GM12878 (cell line): Measurements from ENCODE around the gene KLHL5. TPM values are rescaled to one million over a fixed set of nuclear protein-coding genes. Genes with fewer than 3 reads are reported as not detected.

Source experiments
- ATAC-seq: fragments of 200-7000 bp; cut with Tn5 transposase; 3 replicates; pipeline ENCODE4 v1.9.1; 2020; ENCODE audit warnings: mild to moderate bottlenecking, moderate library complexity
- BruUV-seq: library from RNA; stranded (reverse); fragments of 400-500 nt; replicated peaks from 2 replicates; lab custom pipeline; 2021; lab: Mats Ljungman, UMichigan
- CTCF ChIA-PET: fragments of 300-600 bp; sonication (Branson Sonifier 250); formaldehyde crosslinking; extraction: SDS; loops from one replicate; lab custom pipeline; 2021; ENCODE audit warnings: inconsistent platforms; lab: Yijun Ruan, JAX
- POLR2A ChIA-PET: fragments of 350-600 bp; formaldehyde crosslinking; extraction: SDS; loops from one replicate; lab custom pipeline; 2021; ENCODE audit warnings: inconsistent platforms; lab: Charles Lee
- RAD21 ChIA-PET: fragments of 300-600 bp; sonication (Branson Sonifier 250); formaldehyde crosslinking; loops from one replicate; lab custom pipeline; 2023; ENCODE audit warnings: antibody characterized with exemption; ENCODE audit not compliant: unreplicated experiment; lab: Charles Lee
- SMC1A ChIA-PET: fragments of 300-600 bp; sonication (Branson Sonifier 250); formaldehyde crosslinking; loops from one replicate; lab custom pipeline; 2023; ENCODE audit not compliant: unreplicated experiment, uncharacterized antibody; lab: Charles Lee
- DNase-seq: peaks from one replicate; pipeline ENCODE4 v3.0.0-alpha.2; 2011; ENCODE audit warnings: low read depth, low spot score
- FAIRE-seq: peaks from 3 replicates; lab custom pipeline; 2011; peaks lifted over from hg19 to GRCh38; lab: Jason Lieb, UNC
- H2AFZ ChIP-seq: 2 replicates; pipeline ENCODE4 v1.6.0; 2011; ENCODE audit warnings: low read depth, low read length, control low read depth; ENCODE audit not compliant: control insufficient read depth
- H3K27ac ChIP-seq: 2 replicates; pipeline ENCODE4 v1.5.1; 2011; ENCODE audit warnings: control low read depth; ENCODE audit not compliant: control insufficient read depth, insufficient read depth
- H3K27me3 ChIP-seq, 2 experiments: replicated peaks in 1 of 2; 2 replicates each; pipeline versions ENCODE4 v1.6.0 to v1.6.1; 2011; ENCODE audit warnings: low read length in 1 of 2; ENCODE audit not compliant: control insufficient read depth in 2 of 2, insufficient read depth in 2 of 2
- H3K36me3 ChIP-seq, 2 experiments: 2 replicates each; pipeline ENCODE4 v1.5.1; 2011; ENCODE audit warnings: low read length in 1 of 2; ENCODE audit not compliant: control insufficient read depth in 2 of 2, insufficient read depth in 2 of 2
- H3K4me1 ChIP-seq: 2 replicates; pipeline ENCODE4 v1.6.1; 2011; ENCODE audit warnings: mild to moderate bottlenecking, low read length, moderate library complexity, mixed read lengths; ENCODE audit not compliant: control insufficient read depth, insufficient read depth
- H3K4me2 ChIP-seq: 2 replicates; pipeline ENCODE4 v1.6.0; 2011; ENCODE audit warnings: control low read depth; ENCODE audit not compliant: control insufficient read depth, insufficient read depth
- H3K4me3 ChIP-seq: fragments of 200-600 bp; sonication (generic); 2 replicates; pipeline ENCODE4 v1.5.1; 2016
- H3K79me2 ChIP-seq: 2 replicates; pipeline ENCODE4 v1.6.0; 2011; ENCODE audit warnings: low read length; ENCODE audit not compliant: control insufficient read depth, insufficient read depth
- H3K9ac ChIP-seq: 2 replicates; pipeline ENCODE4 v1.8.0; 2011; ENCODE audit warnings: low read length, control low read depth, mixed read lengths; ENCODE audit not compliant: control insufficient read depth, insufficient read depth
- H3K9me3 ChIP-seq: replicated peaks from 3 replicates; pipeline ENCODE4 v1.5.1; 2011; ENCODE audit warnings: mild to moderate bottlenecking, low read length; ENCODE audit not compliant: control insufficient read depth, insufficient read depth
- H4K20me1 ChIP-seq: 2 replicates; pipeline ENCODE4 v1.6.0; 2011; ENCODE audit not compliant: control insufficient read depth, insufficient read depth
- CBFB ChIP-seq: IDR thresholded peaks from 2 replicates; pipeline ENCODE4 v1.6.1; 2016; ENCODE audit warnings: antibody characterized with exemption, low read depth
- CHD1 ChIP-seq: IDR thresholded peaks from 2 replicates; pipeline ENCODE4 v1.6.1; 2012; ENCODE audit warnings: low read depth, low read length, improper control_type of control experiment
- E4F1 ChIP-seq: fragments of 450-650 bp; IDR thresholded peaks from 2 replicates; pipeline ENCODE4 v1.6.1; 2018; ENCODE audit warnings: borderline replicate concordance, mild to moderate bottlenecking; ENCODE audit not compliant: partially characterized antibody
- FOXM1 ChIP-seq: IDR thresholded peaks from 2 replicates; pipeline ENCODE4 v1.6.1; 2012; ENCODE audit warnings: low read depth, mild to moderate bottlenecking, inconsistent platforms, low read length, moderate library complexity
- KDM1A ChIP-seq: fragments of 200-600 bp; sonication (generic); IDR thresholded peaks from 2 replicates; pipeline ENCODE4 v1.6.1; 2016; ENCODE audit warnings: borderline replicate concordance
- MAX ChIP-seq: IDR thresholded peaks from 2 replicates; pipeline ENCODE4 v1.6.1; 2012; ENCODE audit warnings: low read depth, low read length, improper control_type of control experiment
- MEF2A ChIP-seq: IDR thresholded peaks from 2 replicates; pipeline ENCODE4 v1.6.1; 2011; ENCODE audit warnings: low read depth, mild to moderate bottlenecking, low read length, moderate library complexity; ENCODE audit not compliant: insufficient read depth
- MXI1 ChIP-seq: fragments of 150-350 bp; IDR thresholded peaks from 2 replicates; pipeline ENCODE4 v1.6.1; 2011; ENCODE audit warnings: low read depth, mild to moderate bottlenecking, inconsistent platforms, low read length, improper control_type of control experiment
- POU2F2 ChIP-seq: IDR thresholded peaks from 3 replicates; pipeline ENCODE4 v1.6.1; 2011; ENCODE audit warnings: low read depth, mild to moderate bottlenecking, low read length, borderline replicate concordance
- SPI1 ChIP-seq: IDR thresholded peaks from 2 replicates; pipeline ENCODE4 v1.6.1; 2011; ENCODE audit warnings: low read depth, mild to moderate bottlenecking, low read length, moderate library complexity, borderline replicate concordance; ENCODE audit not compliant: insufficient read depth
- ZBTB33 ChIP-seq: fragments of 450-650 bp; IDR thresholded peaks from 2 replicates; pipeline ENCODE4 v1.6.1; 2017; ENCODE audit warnings: mild to moderate bottlenecking
- WGBS: methylation state at CpG from one replicate; pipeline ENCODE4 v1.1.6; 2016; ENCODE audit warnings: low lambda C conversion rate; ENCODE audit not compliant: insufficient replicate concordance, insufficient coverage; ENCODE audit errors: missing lambda C conversion rate; 5-methylcytosine and 5-hydroxymethylcytosine counted together
- in situ Hi-C: fragments of 300-500 bp; cut with MboI; formaldehyde crosslinking; loops from 9 replicates; pipeline ENCODE4 v1.14.3; 2018; ENCODE audit warnings: mixed read lengths
- intact Hi-C: fragments of 100-400 bp; cut with micrococcal nuclease; formaldehyde crosslinking; loops from one replicate; pipeline ENCODE4 v1.14.2; 2022; ENCODE audit not compliant: unreplicated experiment
- polyA plus RNA-seq, 11 experiments: library from polyadenylated mRNA; depleted of rRNA in 4 of 11; unstranded in 6 of 11; stranded (reverse) in 5 of 11; fragments of >200 nt; fragmentation: Nextera tagmentation in 4 of 11; fragmentation: Illumina TruSeq in 1 of 11; extraction: Ambion mirVana in 4 of 11; extraction: Trizol in 1 of 11; gene quantifications; 1 replicate in 1 of 11; 2 replicates in 10 of 11; pipeline versions ENCODE4 v1.2.1 to v1.2.3, GENCODE V29; 2011 to 2016; ENCODE audit warnings: inconsistent platforms in 2 of 11, missing spikeins in 2 of 11, low read depth in 1 of 11
- total RNA-seq, 4 experiments: library from RNA; depleted of rRNA in 3 of 4; stranded (reverse); fragments of >200 nt in 3 of 4; fragmentation: Illumina TruSeq in 1 of 4; extraction: Trizol in 1 of 4; gene quantifications; 2 replicates each; pipeline versions ENCODE4 v1.2.1 to v1.2.3, GENCODE V29; 2013 to 2021

Gene KLHL5
- total and polyA plus RNA-seq, 10 of the 15 experiments (the other 5 are each of a cell fraction or from before 2014, with no cell fraction given), result 4.7 to 27.3 (median 12.6) TPM

GRCh38 chr4:39166177-39166576 is 104.1 kb downstream of the KLHL5 start:
- ATAC-seq (peak; percentile 77), DNase-seq (no peak), FAIRE-seq (no peak)
- H3K4me1 ChIP-seq, result peaks cover 12% of the 10 kb centered on the region
- no peak overlapping the region for H3K27ac ChIP-seq
- no peaks in the 10 kb centered on the region for H3K79me2 ChIP-seq
- H3K36me3 ChIP-seq, result no peaks in the 10 kb centered on the region
- H4K20me1 ChIP-seq, result no peaks in the 10 kb centered on the region
- no peaks in the 10 kb centered on the region; the same call in 2 of the 3 replicates for H3K9me3 ChIP-seq
- peak; percentile 77 for TF ChIP-seq SPI1
- no peak for TF ChIP-seq CBFB
- intact Hi-C loops, result no loop called here
- H2AFZ ChIP-seq, result peak overlapping the region; percentile 74; the same call in 1 of the 2 replicates
- SMC1A ChIA-PET, result interaction anchor here (0.7 to 1.1 kb wide), 4 partner anchors 16 to 263 kb away, joined by 3 to 5 read pairs (median 4); partner anchors contain the start of gene WDR19
- WGBS, result 35% methylated on average over 3 of the region's 3 CpGs
- RAD21 ChIA-PET, result interaction anchor here (1.0 to 1.6 kb wide), 6 partner anchors 15 to 407 kb away, joined by 3 to 6 read pairs (median 3); no protein-coding TSS in a partner anchor
- POLR2A ChIA-PET, result interaction anchor here (0.5 kb wide), 1 partner anchor 25 kb away, joined by 8 read pairs; no protein-coding TSS in a partner anchor
- 0 out of 2 replicates have a peak overlapping the region, but pooled peaks have one; percentile 22 for H3K4me3 ChIP-seq
- CTCF ChIA-PET, result interaction anchor here (0.8 to 2.5 kb wide), 5 partner anchors 16 to 263 kb away, joined by 3 to 10 read pairs (median 4); partner anchors contain the start of gene WDR19
- no peaks in the 10 kb centered on the region for H3K27me3 ChIP-seq
- in situ Hi-C loops, result no loop called here
- BruUV-seq, result no TSS peak
- H3K4me2 ChIP-seq, result no peak overlapping the region; the same call in 1 of the 2 replicates
- no peak overlapping the region for H3K9ac ChIP-seq

GRCh38 chr4:39166669-39167068 is 104.6 kb downstream of the KLHL5 start:
- Histone ChIP-seq H3K9ac (no peak overlapping the region), H3K4me2 (peak overlapping the region; percentile 44), H2AFZ (peak overlapping the region; percentile 74), H3K27ac (no peak overlapping the region), H3K79me2 (no peaks in the 10 kb centered on the region), H3K27me3 (no peaks in the 10 kb centered on the region), H3K9me3 (no peaks in the 10 kb centered on the region; the same call in 2 of the 3 replicates), H3K4me3 (peak overlapping the region; percentile 22; the same call in 1 of the 2 replicates), H4K20me1 (no peaks in the 10 kb centered on the region), H3K4me1 (peaks cover 12% of the 10 kb centered on the region), H3K36me3 (no peaks in the 10 kb centered on the region)
- ChIA-PET SMC1A (interaction anchor here (0.7 to 1.1 kb wide), 3 partner anchors 16 to 264 kb away, joined by 3 to 4 read pairs (median 3); partner anchors contain the start of gene WDR19), POLR2A (interaction anchor here (0.5 kb wide), 1 partner anchor 25 kb away, joined by 8 read pairs; no protein-coding TSS in a partner anchor), CTCF (interaction anchor here (1.1 to 2.5 kb wide), 4 partner anchors 15 to 264 kb away, joined by 3 to 10 read pairs (median 6); partner anchors contain the start of gene WDR19), RAD21 (interaction anchor here (1.0 to 1.6 kb wide), 6 partner anchors 15 to 407 kb away, joined by 3 to 6 read pairs (median 3); no protein-coding TSS in a partner anchor)
- BruUV-seq, result no TSS peak
- in situ Hi-C loops (no loop called here), intact Hi-C loops (no loop called here)
- FAIRE-seq, result no peak
- WGBS, result 53% methylated on average over 7 of the region's 7 CpGs
- ATAC-seq, result peak; percentile 17; the same call in 2 of the 3 replicates
- TF ChIP-seq KDM1A (no peak), CHD1 (no peak), FOXM1 (no peak), MEF2A (no peak), MAX (no peak), POU2F2 (no peak), E4F1 (no peak), MXI1 (no peak), ZBTB33 (no peak)
- no peak for DNase-seq
